ENCODE data around the gene DNAJB6. TPM values are rescaled to one million over a fixed set of nuclear protein-coding genes. Genes with fewer than 3 reads are reported as not detected.

Gene DNAJB6
- total and polyA plus RNA-seq, 2 donors (not counting 3 experiments of a cell fraction or from before 2014, with no cell fraction given) = 69.6 to 135 TPM

DNA sequence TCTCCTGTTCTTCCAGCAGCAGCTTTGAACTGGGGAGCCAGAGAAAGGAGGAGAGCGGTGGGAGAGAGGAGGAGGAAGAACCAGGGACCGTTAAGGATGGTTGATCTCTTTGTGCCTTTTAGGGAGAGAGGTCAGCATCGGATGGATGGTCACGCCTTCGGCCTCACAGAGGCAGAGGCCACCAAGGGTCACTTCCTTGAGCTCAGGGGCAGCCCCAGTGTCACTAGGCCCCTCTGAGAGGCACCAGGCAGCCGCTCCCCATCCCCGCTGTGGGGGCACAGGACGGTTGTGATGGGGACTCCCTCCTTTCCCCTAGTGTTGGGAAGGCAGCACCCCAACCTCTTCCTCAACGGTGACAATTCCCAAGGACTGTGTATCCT lies 121.4 kb downstream of the DNAJB6 start:
- dilution Hi-C loops (cut with MboI; ENCODE audit: extremely low pct_ligation_motif_present, low sequenced_read_pairs) (no loop called here), intact Hi-C loops (cut with micrococcal nuclease) (no loop called here)
- Histone ChIP-seq H3K4me1 (ENCODE audit: control insufficient read depth, extremely low read depth, insufficient read depth, low read length) (no peaks in the 10 kb centered on the region), H3K79me2 (ENCODE audit: control insufficient read depth, insufficient read depth, low read length) (no peaks in the 10 kb centered on the region), H4K20me1 (replicated peaks; ENCODE audit: control insufficient read depth, extremely low read depth, insufficient read depth, low read length) (no peaks in the 10 kb centered on the region), H2AFZ (ENCODE audit: low read depth, low read length) (no peak overlapping the region), H3K27me3 (ENCODE audit: control insufficient read depth in 2 of 2, insufficient read depth in 2 of 2, low read length in 2 of 2) (no peaks in the 10 kb centered on the region), H3K4me2 (ENCODE audit: insufficient read depth, low read length) (no peak overlapping the region), H3K4me3 (replicated peaks in 1 of 3; ENCODE audit: insufficient read depth in 1 of 3, low read depth in 1 of 3, low read length in 3 of 3) (no peak overlapping the region), H3K9ac (replicated peaks; ENCODE audit: extremely low read depth, insufficient read depth, low read length) (no peak overlapping the region), H3K9me1 (replicated peaks; ENCODE audit: control insufficient read depth, extremely low read depth, insufficient read depth, low read length) (no peaks in the 10 kb centered on the region), H3K9me3 (replicated peaks; ENCODE audit: control insufficient read depth, insufficient read depth, low read length) (no peaks in the 10 kb centered on the region), H3K27ac (ENCODE audit: insufficient read depth, low read depth, low read length) (no peak overlapping the region), H3K36me3 (ENCODE audit: control insufficient read depth in 2 of 2, extremely low read depth in 1 of 2, insufficient read depth in 2 of 2, low read length in 2 of 2) (no peaks in the 10 kb centered on the region)
- DNase-seq (ENCODE audit: low read depth, low spot score) (no peak), FAIRE-seq (no peak)
- no TSS peak for BruUV-seq (replicated peaks)
- ChIA-PET CTCF (no interaction called here), POLR2A (no interaction called here)
- no peak for TF ChIP-seq GATA2 (IDR thresholded peaks at IDR 0.05; ENCODE audit: insufficient read depth, insufficient read length, low read depth, low read length)
- TF ChIP-seq, protein P1, sequence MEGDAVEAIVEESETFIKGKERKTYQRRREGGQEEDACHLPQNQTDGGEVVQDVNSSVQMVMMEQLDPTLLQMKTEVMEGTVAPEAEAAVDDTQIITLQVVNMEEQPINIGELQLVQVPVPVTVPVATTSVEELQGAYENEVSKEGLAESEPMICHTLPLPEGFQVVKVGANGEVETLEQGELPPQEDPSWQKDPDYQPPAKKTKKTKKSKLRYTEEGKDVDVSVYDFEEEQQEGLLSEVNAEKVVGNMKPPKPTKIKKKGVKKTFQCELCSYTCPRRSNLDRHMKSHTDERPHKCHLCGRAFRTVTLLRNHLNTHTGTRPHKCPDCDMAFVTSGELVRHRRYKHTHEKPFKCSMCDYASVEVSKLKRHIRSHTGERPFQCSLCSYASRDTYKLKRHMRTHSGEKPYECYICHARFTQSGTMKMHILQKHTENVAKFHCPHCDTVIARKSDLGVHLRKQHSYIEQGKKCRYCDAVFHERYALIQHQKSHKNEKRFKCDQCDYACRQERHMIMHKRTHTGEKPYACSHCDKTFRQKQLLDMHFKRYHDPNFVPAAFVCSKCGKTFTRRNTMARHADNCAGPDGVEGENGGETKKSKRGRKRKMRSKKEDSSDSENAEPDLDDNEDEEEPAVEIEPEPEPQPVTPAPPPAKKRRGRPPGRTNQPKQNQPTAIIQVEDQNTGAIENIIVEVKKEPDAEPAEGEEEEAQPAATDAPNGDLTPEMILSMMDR (IDR thresholded peaks at IDR 0.05; ENCODE audit: extremely low read depth in 1 of 2, insufficient read depth in 1 of 2, low read depth in 1 of 2, low read length in 2 of 2) = no peak
- TF ChIP-seq JUN (IDR thresholded peaks at IDR 0.05; ENCODE audit: borderline replicate concordance, insufficient read depth, insufficient read length, low read depth) = no peak
- no peak for TF ChIP-seq FOS (IDR thresholded peaks at IDR 0.05; ENCODE audit: borderline replicate concordance, insufficient read depth, low read length)
- no peak for TF ChIP-seq MAX (IDR thresholded peaks at IDR 0.05; ENCODE audit: insufficient read depth, insufficient read length)
- no peak for TF ChIP-seq POLR2AphosphoS5 (IDR thresholded peaks at IDR 0.05; ENCODE audit: insufficient read depth, low read depth, low read length)
- TF ChIP-seq MYC (IDR thresholded peaks at IDR 0.05; ENCODE audit: low read depth, low read length) = no peak
- no peak for TF ChIP-seq EZH2 (IDR thresholded peaks at IDR 0.05; ENCODE audit: borderline replicate concordance, low read depth, low read length, severe bottlenecking)
